DMS79 treated with DMSO at 0.1 percent for 48 hours (cell line): ENCODE measurements around the gene CD68.
"Not testable (repeated sequence)": the region's sequence is repeated elsewhere in the genome, so short reads cannot be mapped to it uniquely, and the experiment has no call there.

ENCODE experiments used
- DNase-seq: peaks from one replicate; lab custom pipeline; 2025; lab: John Stamatoyannopoulos, UW

CD68 gene

GRCh38 chr17:7613769-7614424 lies 34.5 kb downstream of the CD68 start:
- peak; percentile 12 for DNase-seq

GRCh38 chr17:7614425-7615264 lies 35.2 kb downstream of the CD68 start, which contains the start of gene FXR2:
Gene FXR2 (minus strand): TSS chr17:7614897. CDS start chr17:7614532, 365 bp downstream.
- DNase-seq, result peak; percentile 100

GRCh38 chr17:7615265-7615747 lies 35.9 kb downstream of the CD68 start:
- no peak for DNase-seq

- no peak for DNase-seq
Measured at GRCh38 chr17:7618608-7619007, 39.2 kb downstream of the CD68 start.

- DNase-seq, result no peak
Measured at GRCh38 chr17:7620835-7621234, 41.4 kb downstream of the CD68 start.

- no peak for DNase-seq
Measured at GRCh38 chr17:7623661-7624060, 44.2 kb downstream of the CD68 start.

GRCh38 chr17:7625749-7626148 lies 46.3 kb downstream of the CD68 start:
- DNase-seq, result not testable (repeated sequence)

GRCh38 chr17:7626307-7626706 lies 46.9 kb downstream of the CD68 start:
- DNase-seq, result no peak

- DNase-seq, result no peak
Measured at GRCh38 chr17:7626956-7627249, 47.5 kb downstream of the CD68 start.

GRCh38 chr17:7627250-7628121 lies 48.0 kb downstream of the CD68 start, which contains the start of gene SAT2:
Gene SAT2 (minus strand): TSS chr17:7627821. CDS start chr17:7627635, 186 bp downstream.
- peak; percentile 85 for DNase-seq

GRCh38 chr17:7629939-7630571 lies 50.6 kb downstream of the CD68 start, which contains the start of gene SHBG:
Gene SHBG (plus strand): TSS chr17:7630135. CDS start chr17:7630173, 38 bp downstream.
- no peak for DNase-seq
